ENCODE data around the gene BCKDHA.
"Not testable (repeated sequence)": the region's sequence is repeated elsewhere in the genome, so short reads cannot be mapped to it uniquely, and the experiment has no call there.

BCKDHA gene

GRCh38 chr19:41408256-41408655, 10.6 kb downstream of the BCKDHA start:
- DNase-seq, result no peak

GRCh38 chr19:41408846-41409245, 11.2 kb downstream of the BCKDHA start:
- DNase-seq, result not testable (repeated sequence)

- no peak for DNase-seq
Observed at GRCh38 chr19:41409288-41409687, 11.7 kb downstream of the BCKDHA start.

- DNase-seq, result no peak
Observed at GRCh38 chr19:41410336-41411054, 12.9 kb downstream of the BCKDHA start.

- no peak for DNase-seq
Observed at GRCh38 chr19:41411100-41411967, 13.7 kb downstream of the BCKDHA start.

GRCh38 chr19:41411968-41412265, 14.3 kb downstream of the BCKDHA start:
- DNase-seq, result no peak

GRCh38 chr19:41412953-41413352, 15.3 kb downstream of the BCKDHA start:
- no peak for DNase-seq

GRCh38 chr19:41413947-41414346, 16.3 kb downstream of the BCKDHA start:
- DNase-seq, result no peak

GRCh38 chr19:41414461-41414860, 16.8 kb downstream of the BCKDHA start:
- no peak for DNase-seq

- peak; percentile 87 to 88 for DNase-seq
Observed at GRCh38 chr19:41415154-41415571, 17.5 kb downstream of the BCKDHA start.

GRCh38 chr19:41416194-41416674, 18.6 kb downstream of the BCKDHA start:
- DNase-seq, result no peak

GRCh38 chr19:41420101-41420880, 22.7 kb downstream of the BCKDHA start:
- DNase-seq, result no peak

- peak; percentile 78 to 83 for DNase-seq
Observed at GRCh38 chr19:41421314-41421713, 23.7 kb downstream of the BCKDHA start.

GRCh38 chr19:41421973-41422372, 24.4 kb downstream of the BCKDHA start:
- no peak for DNase-seq

- DNase-seq, result no peak
Observed at GRCh38 chr19:41422456-41422855, 24.8 kb downstream of the BCKDHA start.

GRCh38 chr19:41422955-41423354, 25.3 kb downstream of the BCKDHA start:
- no peak for DNase-seq

GRCh38 chr19:41424335-41425173, 26.9 kb downstream of the BCKDHA start:
- no peak for DNase-seq

- DNase-seq, result no peak
Observed at GRCh38 chr19:41425174-41426115, 27.8 kb downstream of the BCKDHA start.

GRCh38 chr19:41426116-41426841, 28.7 kb downstream of the BCKDHA start:
- no peak for DNase-seq

- peak; percentile 84 to 92 for DNase-seq
Observed at GRCh38 chr19:41426952-41427646, 29.5 kb downstream of the BCKDHA start, which contains the start of gene B3GNT8. Gene B3GNT8 (minus strand): TSS chr19:41427374. CDS start chr19:41426778, 596 bp downstream.
